ENCODE measurements around the gene SOX6. TPM values are rescaled to one million over a fixed set of nuclear protein-coding genes. Genes with fewer than 3 reads are reported as not detected.
A peak's percentile ranks its signal among the peaks of the same experiment; 100 is the strongest.

SOX6 gene
- total RNA-seq, 1 donor from 2014 or later: 13.2 TPM

- H3K36me3 Mint-ChIP-seq (ENCODE audit: low read depth, unreplicated experiment): no peaks in the 10 kb centered on the region
- DNase-seq (ENCODE audit: low read depth) (no peak), FAIRE-seq (no peak)
- Histone ChIP-seq H2AFZ (ENCODE audit: low read depth, low read length) (no peak overlapping the region), H3K27me3 (ENCODE audit: insufficient read depth, low read length) (no peaks in the 10 kb centered on the region), H3K79me2 (ENCODE audit: insufficient read depth, low read length) (no peaks in the 10 kb centered on the region), H3K4me3 (ENCODE audit: insufficient read depth, low read depth, low read length) (no peak overlapping the region), H3K4me2 (ENCODE audit: low read length) (no peak overlapping the region), H4K20me1 (ENCODE audit: insufficient read depth, low read length) (no peaks in the 10 kb centered on the region), H3K27ac (ENCODE audit: low read depth, low read length) (no peak overlapping the region), H3K9ac (ENCODE audit: low read length) (no peak overlapping the region), H3K36me3 (ENCODE audit: insufficient read depth, low read length) (no peaks in the 10 kb centered on the region), H3K4me1 (ENCODE audit: insufficient read depth, low read length) (no peaks in the 10 kb centered on the region), H3K9me3 (ENCODE audit: insufficient read depth, low read depth, low read length) (no peaks in the 10 kb centered on the region)
- no peak overlapping the region for H3K27ac Mint-ChIP-seq (ENCODE audit: unreplicated experiment)
- H3K27me3 Mint-ChIP-seq (ENCODE audit: low read depth, unreplicated experiment): no peaks in the 10 kb centered on the region
- H3K4me3 Mint-ChIP-seq (ENCODE audit: unreplicated experiment): no peak overlapping the region
- H3K9me3 Mint-ChIP-seq (ENCODE audit: unreplicated experiment): no peaks in the 10 kb centered on the region
- peaks cover 3% of the 10 kb centered on the region for H3K4me1 Mint-ChIP-seq (ENCODE audit: low read depth, unreplicated experiment)
- TF ChIP-seq EZH2 (IDR thresholded peaks at IDR 0.05; ENCODE audit: insufficient read depth, low read length) (no peak), CTCF (IDR thresholded peaks at IDR 0.05; ENCODE audit: insufficient read depth, low read depth, low read length) (no peak)
Observed at GRCh38 chr11:16088774-16089173, 267.6 kb downstream of the SOX6 start.

- no peaks in the 10 kb centered on the region for H4K20me1 ChIP-seq (ENCODE audit: insufficient read depth, low read length)
- Mint-ChIP-seq H3K27me3 (ENCODE audit: low read depth, unreplicated experiment) (no peaks in the 10 kb centered on the region), H3K36me3 (ENCODE audit: low read depth, unreplicated experiment) (no peaks in the 10 kb centered on the region), H3K4me1 (ENCODE audit: low read depth, unreplicated experiment) (peaks cover 3% of the 10 kb centered on the region), H3K9me3 (ENCODE audit: unreplicated experiment) (no peaks in the 10 kb centered on the region), H3K27ac (ENCODE audit: unreplicated experiment) (no peak overlapping the region), H3K4me3 (ENCODE audit: unreplicated experiment) (no peak overlapping the region)
- H3K27me3 ChIP-seq (ENCODE audit: insufficient read depth, low read length): no peaks in the 10 kb centered on the region
- no peak overlapping the region for H3K9ac ChIP-seq (ENCODE audit: low read length)
- no peaks in the 10 kb centered on the region for H3K9me3 ChIP-seq (ENCODE audit: insufficient read depth, low read depth, low read length)
- no peak overlapping the region for H2AFZ ChIP-seq (ENCODE audit: low read depth, low read length)
- no peaks in the 10 kb centered on the region for H3K4me1 ChIP-seq (ENCODE audit: insufficient read depth, low read length)
- no peaks in the 10 kb centered on the region for H3K79me2 ChIP-seq (ENCODE audit: insufficient read depth, low read length)
- no peak overlapping the region for H3K4me3 ChIP-seq (ENCODE audit: insufficient read depth, low read depth, low read length)
- DNase-seq (ENCODE audit: low read depth) (no peak), FAIRE-seq (no peak)
- no peak overlapping the region for H3K27ac ChIP-seq (ENCODE audit: low read depth, low read length)
- no peak for TF ChIP-seq CTCF (IDR thresholded peaks at IDR 0.05; ENCODE audit: insufficient read depth, low read depth, low read length)
- TF ChIP-seq EZH2 (IDR thresholded peaks at IDR 0.05; ENCODE audit: insufficient read depth, low read length): no peak
- no peak overlapping the region for H3K4me2 ChIP-seq (ENCODE audit: low read length)
- no peaks in the 10 kb centered on the region for H3K36me3 ChIP-seq (ENCODE audit: insufficient read depth, low read length)
Observed at GRCh38 chr11:16087886-16088285, 268.5 kb downstream of the SOX6 start.

GRCh38 chr11:16086229-16086819 lies 270.0 kb downstream of the SOX6 start:
- Histone ChIP-seq H2AFZ (ENCODE audit: low read depth, low read length) (no peak overlapping the region), H3K27ac (ENCODE audit: low read depth, low read length) (no peak overlapping the region), H4K20me1 (ENCODE audit: insufficient read depth, low read length) (no peaks in the 10 kb centered on the region), H3K9me3 (ENCODE audit: insufficient read depth, low read depth, low read length) (no peaks in the 10 kb centered on the region), H3K36me3 (ENCODE audit: insufficient read depth, low read length) (no peaks in the 10 kb centered on the region), H3K27me3 (ENCODE audit: insufficient read depth, low read length) (no peaks in the 10 kb centered on the region), H3K79me2 (ENCODE audit: insufficient read depth, low read length) (no peaks in the 10 kb centered on the region), H3K4me1 (ENCODE audit: insufficient read depth, low read length) (no peaks in the 10 kb centered on the region), H3K4me3 (ENCODE audit: insufficient read depth, low read depth, low read length) (no peak overlapping the region), H3K9ac (ENCODE audit: low read length) (no peak overlapping the region), H3K4me2 (ENCODE audit: low read length) (no peak overlapping the region)
- Mint-ChIP-seq H3K27me3 (ENCODE audit: low read depth, unreplicated experiment) (no peaks in the 10 kb centered on the region), H3K27ac (ENCODE audit: unreplicated experiment) (no peak overlapping the region), H3K4me3 (ENCODE audit: unreplicated experiment) (no peak overlapping the region), H3K4me1 (ENCODE audit: low read depth, unreplicated experiment) (peaks cover 12% of the 10 kb centered on the region), H3K9me3 (ENCODE audit: unreplicated experiment) (no peaks in the 10 kb centered on the region), H3K36me3 (ENCODE audit: low read depth, unreplicated experiment) (no peaks in the 10 kb centered on the region)
- peak; percentile 30 for DNase-seq (ENCODE audit: low read depth)
- FAIRE-seq: no peak
- TF ChIP-seq CTCF (IDR thresholded peaks at IDR 0.05; ENCODE audit: insufficient read depth, low read depth, low read length) (no peak), EZH2 (IDR thresholded peaks at IDR 0.05; ENCODE audit: insufficient read depth, low read length) (no peak)

All from astrocyte (in vitro differentiated cells and primary cell).